HCT116 (cell line): ENCODE results near the gene UBTD1. TPM values are rescaled to one million over a fixed set of nuclear protein-coding genes. Genes with fewer than 3 reads are reported as not detected.
"Not testable (repeated sequence)": the region's sequence is repeated elsewhere in the genome, so short reads cannot be mapped to it uniquely, and the experiment has no call there.

Experiments
- ATAC-seq: fragments of 200-7000 bp; cut with Tn5 transposase; 2 replicates; pipeline ENCODE4 v1.9.1; 2020; ENCODE audit warnings: mild to moderate bottlenecking, moderate library complexity
- BruUV-seq: library from RNA; stranded (reverse); fragments of 400-500 nt; replicated peaks from 2 replicates; lab custom pipeline; 2021; lab: Mats Ljungman, UMichigan
- CTCF ChIA-PET: fragments of 300-600 bp; sonication (Branson Sonifier 250); formaldehyde crosslinking; loops from one replicate; lab custom pipeline; 2021; ENCODE audit warnings: antibody characterized with exemption; lab: Charles Lee
- POLR2A ChIA-PET: fragments of 300-600, 350-600 bp; sonication (Branson Sonifier 250); formaldehyde crosslinking; loops from one replicate; lab custom pipeline; 2021; ENCODE audit warnings: antibody characterized with exemption; lab: Charles Lee
- RAD21 ChIA-PET, 2 experiments: fragments of 300-600 bp; sonication (Branson Sonifier 250); formaldehyde crosslinking; loops; one replicate each; lab custom pipeline; 2023; ENCODE audit warnings: low total read pairs in 2 of 2; ENCODE audit not compliant: uncharacterized antibody in 2 of 2, unreplicated experiment in 2 of 2, low non-redundant PET in 1 of 2; lab: Charles Lee
- DNase-seq: peaks from one replicate; pipeline ENCODE4 v3.0.0-alpha.2; 2010; ENCODE audit warnings: low read depth, low spot score
- H2AFZ ChIP-seq: fragments of 200-600 bp; shearing (Covaris generic), sonication (generic); 2 replicates; pipeline ENCODE4 v1.6.1; 2017; ENCODE audit warnings: low read depth, mixed run types, mixed read lengths, antibody characterized with exemption, low read length; ENCODE audit not compliant: poor library complexity, severe bottlenecking
- H3K27ac ChIP-seq: 2 replicates; pipeline ENCODE4 v1.5.1; 2012; ENCODE audit warnings: low read depth, low read length
- H3K27me3 ChIP-seq: fragments of 200-600 bp; sonication (generic); 2 replicates; pipeline ENCODE4 v1.6.1; 2016; ENCODE audit warnings: mixed run types, low read length, mixed read lengths; ENCODE audit not compliant: insufficient read depth
- H3K36me3 ChIP-seq, 2 experiments: fragments of 200-500 bp in 1 of 2; fragments of 200-600 bp in 1 of 2; sonication (Bioruptor generic) in 1 of 2; sonication (generic) in 1 of 2; 2 replicates each; pipeline versions ENCODE4 v1.5.1 to v1.6.1; 2014 to 2016; ENCODE audit warnings: low read length in 2 of 2, inconsistent platforms in 1 of 2, mixed read lengths in 1 of 2, mixed run types in 1 of 2; ENCODE audit not compliant: insufficient read depth in 2 of 2, control insufficient read depth in 1 of 2
- H3K4me1 ChIP-seq, 2 experiments: fragments of 200-600 bp in 1 of 2; sonication (generic) in 1 of 2; 2 replicates each; pipeline versions ENCODE4 v1.5.1 to v1.6.1; 2012 to 2017; ENCODE audit warnings: low read length in 2 of 2, inconsistent platforms in 1 of 2, mild to moderate bottlenecking in 1 of 2, mixed read lengths in 1 of 2, mixed run types in 1 of 2, moderate library complexity in 1 of 2; ENCODE audit not compliant: insufficient read depth in 2 of 2, control insufficient read depth in 1 of 2
- H3K4me2 ChIP-seq: fragments of 200-600 bp; sonication (generic); 2 replicates; pipeline ENCODE4 v1.6.1; 2017; ENCODE audit warnings: mixed run types, low read length, mixed read lengths
- H3K4me3 ChIP-seq, 2 experiments: fragments of 200-600 bp in 1 of 2; sonication (generic) in 1 of 2; replicated peaks in 1 of 2; 2 replicates each; pipeline ENCODE4 v1.5.1; 2011 to 2016; ENCODE audit warnings: low read length in 2 of 2, control low read depth in 1 of 2, low read depth in 1 of 2, mild to moderate bottlenecking in 1 of 2, mixed read lengths in 1 of 2, mixed run types in 1 of 2
- H3K79me2 ChIP-seq: fragments of 200-600 bp; sonication (generic); 2 replicates; pipeline ENCODE4 v1.6.1; 2017; ENCODE audit warnings: mild to moderate bottlenecking, mixed run types, low read length, moderate library complexity, mixed read lengths; ENCODE audit not compliant: insufficient read depth
- H3K9ac ChIP-seq: fragments of 200-600 bp; sonication (generic); 2 replicates; pipeline ENCODE4 v1.6.1; 2016; ENCODE audit warnings: low read length, mixed read lengths
- H3K9me2 ChIP-seq: fragments of 200-600 bp; sonication (generic), shearing (Covaris generic); 2 replicates; pipeline ENCODE4 v1.6.1; 2017; ENCODE audit warnings: mixed run types, mild to moderate bottlenecking, moderate library complexity; ENCODE audit not compliant: insufficient read depth
- H3K9me3 ChIP-seq, 2 experiments: fragments of 200-500 bp in 1 of 2; fragments of 200-600 bp in 1 of 2; sonication (Bioruptor generic) in 1 of 2; sonication (generic) in 1 of 2; 2 replicates each; pipeline ENCODE4 v1.6.1; 2014 to 2017; ENCODE audit warnings: low read length in 2 of 2, mixed read lengths in 2 of 2, inconsistent platforms in 1 of 2, low read depth in 1 of 2, mild to moderate bottlenecking in 1 of 2, mixed run types in 1 of 2, moderate library complexity in 1 of 2; ENCODE audit not compliant: control insufficient read depth in 1 of 2, insufficient read depth in 1 of 2
- H4K20me1 ChIP-seq: fragments of 200-600 bp; sonication (generic), shearing (Covaris generic); 2 replicates; pipeline ENCODE4 v1.6.1; 2017; ENCODE audit warnings: mixed run types, mild to moderate bottlenecking, moderate library complexity; ENCODE audit not compliant: insufficient read depth
- EZH2 ChIP-seq: fragments of 200-600 bp; sonication (generic); IDR thresholded peaks from 2 replicates; pipeline ENCODE4 v1.6.1; 2017; ENCODE audit warnings: antibody characterized with exemption, mixed run types
- POLR2AphosphoS5 ChIP-seq: IDR thresholded peaks from 2 replicates; pipeline ENCODE4 v1.6.1; 2011; ENCODE audit warnings: mild to moderate bottlenecking, low read depth, low read length, moderate library complexity
- SP1 ChIP-seq: IDR thresholded peaks from 2 replicates; pipeline ENCODE4 v1.6.1; 2012; ENCODE audit warnings: low read depth
- SRF ChIP-seq: IDR thresholded peaks from 2 replicates; pipeline ENCODE4 v1.6.1; 2012; ENCODE audit warnings: low read depth
- ZNF274 ChIP-seq: fragments of 200-500 bp; sonication (Bioruptor generic); IDR thresholded peaks from 2 replicates; pipeline ENCODE4 v1.6.1; 2014; ENCODE audit warnings: mild to moderate bottlenecking, low read depth, low read length, inconsistent platforms
- intact Hi-C: fragments of 100-400 bp; cut with micrococcal nuclease; formaldehyde crosslinking; loops from 2 replicates; pipeline ENCODE4 v1.10.0; 2022
- total RNA-seq: library from RNA; stranded (reverse); gene quantifications from one replicate; pipeline ENCODE4 v1.2.1, GENCODE V29; 2021; ENCODE audit not compliant: unreplicated experiment
- TF ChIP-seq, protein P1 (sequence below): IDR thresholded peaks from 2 replicates; pipeline ENCODE4 v1.6.1; 2011; ENCODE audit warnings: mild to moderate bottlenecking, low read length, moderate library complexity; ENCODE audit not compliant: insufficient replicate concordance; ENCODE audit errors: extremely low read depth
- TF ChIP-seq, protein P2 (sequence below): IDR thresholded peaks from 2 replicates; pipeline ENCODE4 v1.6.1; 2012

Gene UBTD1
- total RNA-seq, 1 experiment from 2014 or later, result 12.8 TPM

DNA sequence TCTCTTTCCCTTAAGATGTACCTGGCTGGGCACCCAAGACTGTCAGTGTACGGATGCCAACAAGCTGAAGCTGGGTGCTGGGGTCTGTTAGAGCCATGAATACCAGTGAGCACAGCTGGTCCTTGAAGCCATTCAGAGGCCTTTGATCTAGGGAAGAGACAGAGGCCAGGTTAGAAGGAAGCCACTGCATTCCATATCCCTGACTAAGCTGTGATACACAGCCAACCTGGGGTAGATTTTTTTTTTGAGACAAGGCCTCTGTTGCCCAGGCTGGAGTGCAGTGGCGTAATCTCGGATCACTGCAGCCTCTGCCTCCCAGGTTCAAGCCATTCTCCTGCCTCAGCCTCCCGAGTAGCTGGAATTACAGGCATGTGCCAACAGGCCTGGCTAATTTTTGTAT lies 32.0 kb upstream of the UBTD1 start (continued):
- TF ChIP-seq, protein P1, sequence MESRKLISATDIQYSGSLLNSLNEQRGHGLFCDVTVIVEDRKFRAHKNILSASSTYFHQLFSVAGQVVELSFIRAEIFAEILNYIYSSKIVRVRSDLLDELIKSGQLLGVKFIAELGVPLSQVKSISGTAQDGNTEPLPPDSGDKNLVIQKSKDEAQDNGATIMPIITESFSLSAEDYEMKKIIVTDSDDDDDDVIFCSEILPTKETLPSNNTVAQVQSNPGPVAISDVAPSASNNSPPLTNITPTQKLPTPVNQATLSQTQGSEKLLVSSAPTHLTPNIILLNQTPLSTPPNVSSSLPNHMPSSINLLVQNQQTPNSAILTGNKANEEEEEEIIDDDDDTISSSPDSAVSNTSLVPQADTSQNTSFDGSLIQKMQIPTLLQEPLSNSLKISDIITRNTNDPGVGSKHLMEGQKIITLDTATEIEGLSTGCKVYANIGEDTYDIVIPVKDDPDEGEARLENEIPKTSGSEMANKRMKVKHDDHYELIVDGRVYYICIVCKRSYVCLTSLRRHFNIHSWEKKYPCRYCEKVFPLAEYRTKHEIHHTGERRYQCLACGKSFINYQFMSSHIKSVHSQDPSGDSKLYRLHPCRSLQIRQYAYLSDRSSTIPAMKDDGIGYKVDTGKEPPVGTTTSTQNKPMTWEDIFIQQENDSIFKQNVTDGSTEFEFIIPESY, result no peak

DNA sequence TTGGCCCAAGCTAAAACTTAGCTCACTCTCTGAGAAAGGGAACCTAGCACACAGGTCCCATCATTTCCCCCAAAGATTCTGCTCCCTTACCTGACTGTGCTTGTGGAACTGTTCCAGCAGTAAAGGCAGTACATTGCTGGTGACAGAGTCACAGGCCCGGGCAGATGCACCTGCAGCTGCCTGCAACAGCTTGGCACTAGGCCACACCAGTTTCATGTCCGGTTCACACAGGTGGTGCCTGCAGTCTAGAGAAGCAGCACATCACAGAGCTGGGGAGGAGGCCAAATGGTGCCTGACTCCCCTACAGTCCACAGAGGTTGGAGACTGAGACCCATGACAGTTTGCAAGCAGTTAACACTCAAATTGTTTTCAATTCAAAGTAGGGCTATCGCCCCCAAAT lies 30.6 kb upstream of the UBTD1 start:
- no peak overlapping the region; the same call in 1 of the 2 replicates for H3K4me2 ChIP-seq
- intact Hi-C loops, result no loop called here

DNA sequence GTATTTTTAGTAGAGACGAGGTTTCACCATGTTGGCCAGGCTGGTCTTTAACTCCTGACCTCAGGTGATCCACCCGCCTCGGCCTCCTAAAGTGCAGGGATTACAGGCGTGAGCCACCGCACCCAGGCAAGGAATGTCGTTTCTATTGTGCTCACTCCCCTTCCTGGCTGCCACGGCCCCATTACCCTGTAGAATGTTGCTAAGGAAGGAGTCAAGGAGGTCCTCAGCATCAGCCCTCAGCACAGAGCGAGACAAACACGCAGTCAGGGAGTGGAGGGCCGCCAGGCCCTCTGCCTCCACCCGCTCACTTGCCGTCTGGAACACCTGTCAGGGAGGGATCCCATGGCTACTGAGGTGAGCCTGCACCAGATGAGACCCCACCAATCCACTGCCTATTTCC lies 29.9 kb upstream of the UBTD1 start:
- H3K79me2 ChIP-seq, H3K9me3 ChIP-seq, BruUV-seq, H3K9ac ChIP-seq, ATAC-seq, RAD21 ChIA-PET, DNase-seq, H2AFZ ChIP-seq, H4K20me1 ChIP-seq, POLR2A ChIA-PET, H3K4me3 ChIP-seq, H3K27ac ChIP-seq, H3K4me2 ChIP-seq, H3K27me3 ChIP-seq, H3K9me2 ChIP-seq, intact Hi-C loops: not testable (repeated sequence)
- Histone ChIP-seq H3K36me3 (peaks cover 51 to 58% of the 10 kb centered on the region in 2 experiments), H3K4me1 (peaks cover 19 to 36% of the 10 kb centered on the region in 2 experiments)
- CTCF ChIA-PET, result interaction anchor here (1.0 kb wide), 1 partner anchor 401 kb away, joined by 3 read pairs; no protein-coding TSS in a partner anchor

More for the DNA sequence above, 30.6 kb upstream of the UBTD1 start:
- no peak for DNase-seq
- no TSS peak for BruUV-seq
- ChIA-PET CTCF (interaction anchor here (1.0 to 2.2 kb wide), 3 partner anchors 11 to 401 kb away, joined by 3 to 6 read pairs (median 5); partner anchors contain the start of gene ANKRD2), RAD21 (no interaction called here), POLR2A (no interaction called here)
- ATAC-seq, result no peak
- no peaks in the 10 kb centered on the region for H3K9me3 ChIP-seq
- no peak for TF ChIP-seq SRF
- TF ChIP-seq EZH2, result no peak
- TF ChIP-seq ZNF274, result no peak
- TF ChIP-seq, protein P2, sequence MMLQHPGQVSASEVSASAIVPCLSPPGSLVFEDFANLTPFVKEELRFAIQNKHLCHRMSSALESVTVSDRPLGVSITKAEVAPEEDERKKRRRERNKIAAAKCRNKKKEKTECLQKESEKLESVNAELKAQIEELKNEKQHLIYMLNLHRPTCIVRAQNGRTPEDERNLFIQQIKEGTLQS, result no peak
- TF ChIP-seq SP1, result no peak
- no peak for TF ChIP-seq POLR2AphosphoS5
- H3K27ac ChIP-seq, result no peak overlapping the region
- H3K9me2 ChIP-seq, result no peaks in the 10 kb centered on the region
- H2AFZ ChIP-seq, result no peak overlapping the region
- H3K4me3 ChIP-seq, result no peak overlapping the region
- H3K36me3 ChIP-seq, result peaks cover 45 to 58% of the 10 kb centered on the region in 2 experiments
- H3K79me2 ChIP-seq, result 0 out of 2 replicates have a peak, but pooled peaks cover 3% of the 10 kb centered on the region
- H3K27me3 ChIP-seq, result no peaks in the 10 kb centered on the region
- H3K9ac ChIP-seq, result no peak overlapping the region
- H4K20me1 ChIP-seq, result peaks cover 2% of the 10 kb centered on the region; the same call in 1 of the 2 replicates
- peaks cover 20 to 40% of the 10 kb centered on the region in 2 experiments for H3K4me1 ChIP-seq
